GM21529 (cell line): ENCODE data around the gene MCUB.

Experiments used
- ATAC-seq: cut with Tn5 transposase; IDR thresholded peaks from one replicate; pipeline ENCODE4 v1.9.1; 2021; ENCODE audit not compliant: unreplicated experiment

MCUB gene

GRCh38 chr4:109723110-109723509 is 163.1 kb downstream of the MCUB start:
- no peak for ATAC-seq

- ATAC-seq: no peak
Observed at GRCh38 chr4:109728385-109728784, 168.3 kb downstream of the MCUB start.

- no peak for ATAC-seq
Observed at GRCh38 chr4:109729117-109729717, 169.2 kb downstream of the MCUB start.

GRCh38 chr4:109729718-109730618 is 169.9 kb downstream of the MCUB start, which contains the start of gene PLA2G12A:
PLA2G12A (minus strand) TSS chr4:109730070; CDS start chr4:109729809, 261 bp downstream.
- ATAC-seq: peak; percentile 83

GRCh38 chr4:109730619-109731545 is 170.8 kb downstream of the MCUB start:
- ATAC-seq: no peak

GRCh38 chr4:109733728-109734127 is 173.7 kb downstream of the MCUB start:
- ATAC-seq: no peak

GRCh38 chr4:109735566-109736365 is 175.7 kb downstream of the MCUB start:
- no peak for ATAC-seq
